H9 (cell line): ENCODE measurements around the gene CLK4. TPM values are rescaled to one million over a fixed set of nuclear protein-coding genes. Genes with fewer than 3 reads are reported as not detected.

Experiments used
- DNase-seq: peaks from one replicate; pipeline ENCODE4 v3.0.0-alpha.2; 2017
- H2AFZ ChIP-seq: one replicate; pipeline ENCODE4 v1.6.1; 2013; ENCODE audit warnings: mild to moderate bottlenecking, low read length, control low read depth, moderate library complexity
- H2AK5ac ChIP-seq: 2 replicates; pipeline ENCODE4 v1.6.1; 2013; ENCODE audit warnings: low read length, control low read depth, mixed read lengths; ENCODE audit not compliant: insufficient read length
- H2BK120ac ChIP-seq: one replicate; pipeline ENCODE4 v1.6.1; 2013; ENCODE audit warnings: low read depth, mild to moderate bottlenecking, low read length, control low read depth, inconsistent platforms; ENCODE audit not compliant: poor library complexity, severe bottlenecking
- H2BK12ac ChIP-seq: 2 replicates; pipeline ENCODE4 v1.6.1; 2013; ENCODE audit warnings: low read length, control low read depth, mixed read lengths, low read depth; ENCODE audit not compliant: insufficient read length
- H2BK15ac ChIP-seq: 2 replicates; pipeline ENCODE4 v1.6.1; 2013; ENCODE audit warnings: low read depth, low read length, control low read depth
- H2BK20ac ChIP-seq: one replicate; pipeline ENCODE4 v1.6.1; 2013; ENCODE audit warnings: low read depth, mild to moderate bottlenecking, low read length, control low read depth, inconsistent platforms; ENCODE audit not compliant: poor library complexity, severe bottlenecking
- H2BK5ac ChIP-seq: 2 replicates; pipeline ENCODE4 v1.6.1; 2013; ENCODE audit warnings: low read length, control low read depth, mixed read lengths; ENCODE audit not compliant: insufficient read length
- H3K14ac ChIP-seq: 2 replicates; pipeline ENCODE4 v1.6.1; 2013; ENCODE audit warnings: low read length, control low read depth; ENCODE audit not compliant: insufficient read depth
- H3K18ac ChIP-seq: 2 replicates; pipeline ENCODE4 v1.6.1; 2013; ENCODE audit warnings: low read depth, mild to moderate bottlenecking, mixed read lengths, low read length, control low read depth; ENCODE audit not compliant: insufficient read length
- H3K23ac ChIP-seq: 2 replicates; pipeline ENCODE4 v1.6.1; 2013; ENCODE audit warnings: low read length, control low read depth, mixed read lengths, low read depth; ENCODE audit not compliant: insufficient read length
- H3K23me2 ChIP-seq: 2 replicates; pipeline ENCODE4 v1.6.1; 2013; ENCODE audit warnings: low read depth, mild to moderate bottlenecking, mixed read lengths, low read length, control low read depth; ENCODE audit not compliant: insufficient read length, poor library complexity, severe bottlenecking
- H3K27ac ChIP-seq: 2 replicates; pipeline ENCODE4 v1.5.1; 2013; ENCODE audit warnings: low read length, control low read depth, mixed read lengths, low read depth; ENCODE audit not compliant: insufficient read length
- H3K27me3 ChIP-seq: 2 replicates; pipeline ENCODE4 v1.6.1; 2013; ENCODE audit warnings: low read length, control low read depth, inconsistent platforms; ENCODE audit not compliant: insufficient read depth
- H3K4ac ChIP-seq: 2 replicates; pipeline ENCODE4 v1.6.1; 2013; ENCODE audit warnings: low read depth, mild to moderate bottlenecking, control low read depth, inconsistent platforms, low read length, moderate library complexity
- H3K4me1 ChIP-seq: 2 replicates; pipeline ENCODE4 v1.6.1; 2013; ENCODE audit warnings: low read length, control low read depth, inconsistent platforms; ENCODE audit not compliant: insufficient read depth
- H3K4me2 ChIP-seq: 2 replicates; pipeline ENCODE4 v1.6.1; 2013; ENCODE audit warnings: low read length, control low read depth, mixed read lengths; ENCODE audit not compliant: insufficient read length, insufficient read depth
- H3K56ac ChIP-seq: 2 replicates; pipeline ENCODE4 v1.6.1; 2013; ENCODE audit warnings: low read depth, mild to moderate bottlenecking, mixed read lengths, low read length, control low read depth; ENCODE audit not compliant: insufficient read length
- H3K79me1 ChIP-seq: 2 replicates; pipeline ENCODE4 v1.6.1; 2013; ENCODE audit warnings: low read depth, mild to moderate bottlenecking, moderate library complexity, low read length, control low read depth, inconsistent platforms; ENCODE audit not compliant: insufficient read depth, poor library complexity, severe bottlenecking
- H3K79me2 ChIP-seq: 2 replicates; pipeline ENCODE4 v1.6.1; 2013; ENCODE audit warnings: low read length, control low read depth, inconsistent platforms; ENCODE audit not compliant: insufficient read depth
- H3K9ac ChIP-seq: 2 replicates; pipeline ENCODE4 v1.6.1; 2013; ENCODE audit warnings: low read length, control low read depth, mixed read lengths; ENCODE audit not compliant: insufficient read length; ENCODE audit errors: extremely low read depth
- H3K9me3 ChIP-seq: one replicate; pipeline ENCODE4 v1.6.1; 2013; ENCODE audit warnings: low read depth, low read length, inconsistent platforms; ENCODE audit not compliant: control insufficient read depth
- H3T11ph ChIP-seq: one replicate; pipeline ENCODE4 v1.6.1; 2013; ENCODE audit warnings: mild to moderate bottlenecking, low read length, control low read depth, inconsistent platforms
- H4K20me1 ChIP-seq: one replicate; pipeline ENCODE4 v1.6.1; 2013; ENCODE audit not compliant: control insufficient read depth, insufficient read length, insufficient read depth
- H4K5ac ChIP-seq: 2 replicates; pipeline ENCODE4 v1.6.1; 2013; ENCODE audit warnings: low read depth, mild to moderate bottlenecking, mixed read lengths, low read length, control low read depth; ENCODE audit not compliant: insufficient read length
- H4K8ac ChIP-seq: replicated peaks from 2 replicates; pipeline ENCODE4 v1.6.1; 2013; ENCODE audit warnings: low read length, control low read depth, mixed read lengths, low read depth; ENCODE audit not compliant: insufficient read length
- H4K91ac ChIP-seq: 2 replicates; pipeline ENCODE4 v1.6.1; 2013; ENCODE audit warnings: low read depth, mild to moderate bottlenecking, moderate library complexity, mixed read lengths, low read length, control low read depth; ENCODE audit not compliant: insufficient read length
- H3K27ac Mint-ChIP-seq, 3 experiments: 2 replicates in 2 of 3; 3 replicates in 1 of 3; pipeline ENCODE4 v1.8.0; 2020 to 2021; ENCODE audit warnings: mixed read lengths in 3 of 3, mild to moderate bottlenecking in 1 of 3, moderate library complexity in 1 of 3
- H3K27me3 Mint-ChIP-seq: 2 replicates; pipeline ENCODE4 v1.8.0; 2021; ENCODE audit warnings: low read depth, mild to moderate bottlenecking, moderate library complexity, mixed read lengths
- H3K36me3 Mint-ChIP-seq, 3 experiments: 2 replicates in 2 of 3; 3 replicates in 1 of 3; pipeline ENCODE4 v1.8.0; 2020 to 2021; ENCODE audit warnings: low read depth in 3 of 3, mixed read lengths in 3 of 3; ENCODE audit not compliant: insufficient read depth in 1 of 3
- H3K4me1 Mint-ChIP-seq, 2 experiments: 2 replicates each; pipeline ENCODE4 v1.8.0; 2020; ENCODE audit warnings: mixed read lengths in 2 of 2
- H3K4me3 Mint-ChIP-seq, 2 experiments: 2 replicates in 1 of 2; 3 replicates in 1 of 2; pipeline ENCODE4 v1.8.0; 2020 to 2021; ENCODE audit warnings: mild to moderate bottlenecking in 2 of 2, mixed read lengths in 2 of 2, moderate library complexity in 1 of 2
- H3K9me3 Mint-ChIP-seq, 2 experiments: 2 replicates in 1 of 2; 3 replicates in 1 of 2; pipeline ENCODE4 v1.8.0; 2020; ENCODE audit warnings: mild to moderate bottlenecking in 2 of 2, mixed read lengths in 2 of 2, moderate library complexity in 1 of 2
- CTCF ChIP-seq: fragments of 200-600 bp; sonication (generic); conservative IDR thresholded peaks from 3 replicates; pipeline ENCODE4 v1.8.0; 2021; ENCODE audit warnings: antibody characterized with exemption, mild to moderate bottlenecking
- WGBS: extraction: QIAGEN DNeasy Blood & Tissue Kit; methylation state at CpG from one replicate; pipeline ENCODE4 v1.1.7; 2013; ENCODE audit warnings: missing lambda C conversion rate, low lambda C conversion rate, mixed read lengths; ENCODE audit not compliant: insufficient read length; ENCODE audit errors: extremely low coverage; 5-methylcytosine and 5-hydroxymethylcytosine counted together
- total RNA-seq: library from RNA; stranded (reverse); gene quantifications from 2 replicates; pipeline ENCODE4 v1.2.1, GENCODE V29; 2021

Gene CLK4
- total RNA-seq, 1 experiment from 2014 or later, result 12.5 TPM

- Histone ChIP-seq H2AK5ac (no peak overlapping the region), H3K79me2 (no peaks in the 10 kb centered on the region), H2BK12ac (no peak overlapping the region), H3K27me3 (no peaks in the 10 kb centered on the region), H2AFZ (no peak overlapping the region), H4K8ac (no peak overlapping the region), H3K14ac (no peak overlapping the region; the same call in 1 of the 2 replicates), H2BK15ac (no peak overlapping the region), H3T11ph (no peak overlapping the region), H3K9ac (no peak overlapping the region), H2BK20ac (no peak overlapping the region), H4K91ac (no peak overlapping the region), H3K4me1 (no peaks in the 10 kb centered on the region), H3K23me2 (no peaks in the 10 kb centered on the region), H3K79me1 (no peaks in the 10 kb centered on the region), H3K4me2 (no peak overlapping the region), H3K23ac (no peak overlapping the region), H3K56ac (no peak overlapping the region), H2BK120ac (no peak overlapping the region), H2BK5ac (no peak overlapping the region), H3K18ac (no peak overlapping the region), H3K4ac (no peak overlapping the region), H3K9me3 (no peaks in the 10 kb centered on the region), H4K20me1 (no peaks in the 10 kb centered on the region), H4K5ac (no peak overlapping the region), H3K27ac (no peak overlapping the region)
- no peak overlapping the region for H3K4me3 Mint-ChIP-seq
- no peak for DNase-seq
- H3K4me1 Mint-ChIP-seq, result peaks cover 0 to 6% of the 10 kb centered on the region in 2 experiments; a peak in 1 of 4 replicates
- H3K27ac Mint-ChIP-seq, result no peak overlapping the region
- H3K9me3 Mint-ChIP-seq, result peaks cover 0 to 44% of the 10 kb centered on the region in 2 experiments; a peak in 3 of 5 replicates
- H3K36me3 Mint-ChIP-seq, result no peaks in the 10 kb centered on the region
- H3K27me3 Mint-ChIP-seq, result peaks cover 15% of the 10 kb centered on the region
- TF ChIP-seq CTCF, result no peak
- no CpG with 5 or more reads among the region's 10 CpGs for WGBS
These were observed 43.6 kb upstream of the CLK4 start for GRCh38 chr5:178670351-178670885.
